Ascending aorta (tissue), 2 donors: ENCODE data around the gene DGKG. TPM values are rescaled to one million over a fixed set of nuclear protein-coding genes. Genes with fewer than 3 reads are reported as not detected.

Source experiments
- DNase-seq, 2 donors: peaks; one replicate each; pipeline ENCODE4 v3.0.0-alpha.2; 2019; ENCODE audit warnings: low spot score in 2 of 2
- H3K27ac ChIP-seq, 2 donors: fragments of 200-600 bp; sonication (generic); one replicate each; pipeline ENCODE4 v1.5.1; 2016 to 2017; ENCODE audit warnings: mild to moderate bottlenecking in 1 of 2
- H3K27me3 ChIP-seq: fragments of 200-600 bp; sonication (generic); one replicate; pipeline ENCODE4 v1.5.1; 2017
- H3K36me3 ChIP-seq, 2 donors: fragments of 200-600 bp; sonication (generic); one replicate each; pipeline ENCODE4 v1.5.1; 2016
- H3K4me1 ChIP-seq, 2 donors: fragments of 200-600 bp; sonication (generic); one replicate each; pipeline ENCODE4 v1.5.1; 2016 to 2017; ENCODE audit warnings: mild to moderate bottlenecking in 1 of 2
- H3K4me3 ChIP-seq, 2 donors: fragments of 200-600 bp; sonication (generic); one replicate each; pipeline ENCODE4 v1.5.1; 2016 to 2017; ENCODE audit warnings: mild to moderate bottlenecking in 1 of 2
- H3K9me3 ChIP-seq, 2 donors: fragments of 200-600 bp; sonication (generic); one replicate each; pipeline ENCODE4 v1.5.1; 2016
- CTCF ChIP-seq, 3 experiments: fragments of 200-600 bp in 2 of 3; fragments of 450-650 bp in 1 of 3; sonication (generic) in 2 of 3; IDR thresholded peaks; one replicate each; pipeline ENCODE4 v1.5.1; 2016 to 2019; ENCODE audit warnings: antibody characterized with exemption in 3 of 3, mild to moderate bottlenecking in 1 of 3, moderate library complexity in 1 of 3
- intact Hi-C: fragments of 100-400 bp; cut with DNase I; formaldehyde crosslinking; loops from one replicate; pipeline ENCODE4 v1.15.1; 2023
- total RNA-seq: library from RNA; depleted of rRNA; stranded (reverse); fragments of >200 nt; gene quantifications from one replicate; pipeline ENCODE4 v1.1.0, GENCODE V29; 2016

Gene DGKG
- total RNA-seq, 1 donor from 2014 or later, result 11.1 TPM

GRCh38 chr3:186207515-186207914 lies 154.5 kb downstream of the DGKG start:
- TF ChIP-seq CTCF (IDR thresholded peaks at IDR 0.05), result no peak
- Histone ChIP-seq H3K4me3 (no peak overlapping the region), H3K27me3 (no peaks in the 10 kb centered on the region), H3K27ac (no peak overlapping the region), H3K36me3 (no peaks in the 10 kb centered on the region), H3K9me3 (no peaks in the 10 kb centered on the region), H3K4me1 (peaks cover 3 to 10% of the 10 kb centered on the region in 2 donors)
- no peak for DNase-seq
- intact Hi-C loops, result no loop called here

- Histone ChIP-seq H3K9me3 (no peaks in the 10 kb centered on the region), H3K4me3 (no peak overlapping the region), H3K27ac (no peak overlapping the region), H3K27me3 (no peaks in the 10 kb centered on the region), H3K4me1 (no peaks in the 10 kb centered on the region), H3K36me3 (no peaks in the 10 kb centered on the region)
- no peak for TF ChIP-seq CTCF (IDR thresholded peaks at IDR 0.05)
- intact Hi-C loops, result no loop called here
- no peak for DNase-seq
Measured at GRCh38 chr3:186200726-186201125, 161.3 kb downstream of the DGKG start.

GRCh38 chr3:186198442-186198841 lies 163.6 kb downstream of the DGKG start:
- no peaks in the 10 kb centered on the region for H3K36me3 ChIP-seq
- H3K27ac ChIP-seq, result no peak overlapping the region
- no peak overlapping the region for H3K4me3 ChIP-seq
- H3K9me3 ChIP-seq, result no peaks in the 10 kb centered on the region
- no peak for TF ChIP-seq CTCF (IDR thresholded peaks at IDR 0.05)
- H3K27me3 ChIP-seq, result no peaks in the 10 kb centered on the region
- DNase-seq, result no peak
- intact Hi-C loops, result no loop called here
- peaks cover 0 to 6% of the 10 kb centered on the region in 2 donors for H3K4me1 ChIP-seq

GRCh38 chr3:186194451-186194811 lies 167.6 kb downstream of the DGKG start:
- H3K27ac ChIP-seq, result no peak overlapping the region
- no peaks in the 10 kb centered on the region for H3K36me3 ChIP-seq
- intact Hi-C loops, result no loop called here
- peak overlapping the region in 1 of 2 donors; percentile 58 for H3K4me3 ChIP-seq
- no peak for TF ChIP-seq CTCF (IDR thresholded peaks at IDR 0.05)
- H3K4me1 ChIP-seq, result peaks cover 0 to 6% of the 10 kb centered on the region in 2 donors
- DNase-seq, result no peak
- H3K9me3 ChIP-seq, result no peaks in the 10 kb centered on the region
- H3K27me3 ChIP-seq, result no peaks in the 10 kb centered on the region

- TF ChIP-seq CTCF (IDR thresholded peaks at IDR 0.05), result no peak
- Histone ChIP-seq H3K4me3 (peak overlapping the region; percentile 13 to 58), H3K36me3 (no peaks in the 10 kb centered on the region), H3K9me3 (no peaks in the 10 kb centered on the region), H3K27me3 (no peaks in the 10 kb centered on the region), H3K27ac (no peak overlapping the region), H3K4me1 (peaks cover 0 to 6% of the 10 kb centered on the region in 2 donors)
- intact Hi-C loops, result no loop called here
- DNase-seq, result no peak
Measured at GRCh38 chr3:186193534-186194450, 168.2 kb downstream of the DGKG start.
